Calu3 (cell line): Measurements from ENCODE around the gene ANKS1B. TPM values are rescaled to one million over a fixed set of nuclear protein-coding genes. Genes with fewer than 3 reads are reported as not detected.

ENCODE experiments used
- BruUV-seq: library from RNA; stranded (reverse); fragments of 400-500 nt; replicated peaks from 2 replicates; lab custom pipeline; 2021; lab: Mats Ljungman, UMichigan
- CTCF ChIA-PET: fragments of 300-600 bp; sonication (Branson Sonifier 250); formaldehyde crosslinking; loops from one replicate; lab custom pipeline; 2022; ENCODE audit warnings: antibody characterized with exemption; lab: Charles Lee
- DNase-seq: peaks from one replicate; pipeline ENCODE4 v3.0.0; 2022
- H3K27ac Mint-ChIP-seq: one replicate; pipeline ENCODE4 v1.8.0; 2022; ENCODE audit warnings: mixed read lengths; ENCODE audit not compliant: unreplicated experiment
- H3K27me3 Mint-ChIP-seq: one replicate; pipeline ENCODE4 v1.8.0; 2022; ENCODE audit warnings: mixed read lengths; ENCODE audit not compliant: unreplicated experiment
- H3K36me3 Mint-ChIP-seq: one replicate; pipeline ENCODE4 v1.8.0; 2022; ENCODE audit warnings: mild to moderate bottlenecking, moderate library complexity, mixed read lengths; ENCODE audit not compliant: insufficient read depth, unreplicated experiment
- H3K4me1 Mint-ChIP-seq: one replicate; pipeline ENCODE4 v1.8.0; 2022; ENCODE audit warnings: mild to moderate bottlenecking, low read depth, mixed read lengths; ENCODE audit not compliant: unreplicated experiment
- H3K4me3 Mint-ChIP-seq: one replicate; pipeline ENCODE4 v1.8.0; 2022; ENCODE audit warnings: mild to moderate bottlenecking, low read depth, moderate library complexity, mixed read lengths; ENCODE audit not compliant: unreplicated experiment
- H3K9me3 Mint-ChIP-seq: one replicate; pipeline ENCODE4 v1.8.0; 2022; ENCODE audit warnings: low read depth, mixed read lengths; ENCODE audit not compliant: unreplicated experiment
- intact Hi-C: fragments of 100-400 bp; cut with micrococcal nuclease; formaldehyde crosslinking; loops from one replicate; pipeline ENCODE4 v1.10.0; 2022; ENCODE audit not compliant: unreplicated experiment
- total RNA-seq: library from RNA; stranded (reverse); gene quantifications from 2 replicates; pipeline ENCODE4 v1.2.3, GENCODE V29; 2022
- TF ChIP-seq, protein P1 (sequence below): fragments of 200-600 bp; IDR thresholded peaks from one replicate; pipeline ENCODE4 v1.8.0; 2022; ENCODE audit warnings: antibody characterized with exemption; ENCODE audit not compliant: unreplicated experiment

Gene ANKS1B
- total RNA-seq, 1 experiment from 2014 or later: 1.7 TPM

DNA sequence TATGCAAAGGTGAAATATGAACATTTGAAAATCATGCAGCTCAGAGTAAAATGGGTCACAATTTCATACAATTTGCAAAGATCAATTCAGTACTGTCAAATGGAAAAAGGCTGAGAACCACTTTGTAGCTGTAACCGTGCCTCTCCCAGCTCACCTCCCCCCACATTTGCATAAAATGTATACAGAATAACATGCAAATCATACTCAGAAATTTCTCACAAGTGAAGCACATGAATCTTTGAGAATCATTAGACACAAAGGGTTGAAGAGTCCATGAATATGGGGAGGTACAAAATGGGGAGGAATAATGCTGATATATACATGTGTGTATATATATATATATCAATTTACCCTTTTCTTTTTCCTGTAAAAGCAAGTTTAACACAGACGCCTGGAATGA is 1177.5 kb downstream of the ANKS1B start:
- no peaks in the 10 kb centered on the region for H3K4me1 Mint-ChIP-seq
- intact Hi-C loops: no loop called here

GRCh38 chr12:98803468-98804209 is 1181.1 kb downstream of the ANKS1B start:
- H3K4me1 Mint-ChIP-seq: no peaks in the 10 kb centered on the region
- intact Hi-C loops: no loop called here
- no peak for DNase-seq
- H3K27ac Mint-ChIP-seq: no peak overlapping the region
- H3K27me3 Mint-ChIP-seq: peaks cover 23% of the 10 kb centered on the region
- no TSS peak for BruUV-seq
- H3K36me3 Mint-ChIP-seq: no peaks in the 10 kb centered on the region
- no peaks in the 10 kb centered on the region for H3K9me3 Mint-ChIP-seq
- TF ChIP-seq, protein P1, sequence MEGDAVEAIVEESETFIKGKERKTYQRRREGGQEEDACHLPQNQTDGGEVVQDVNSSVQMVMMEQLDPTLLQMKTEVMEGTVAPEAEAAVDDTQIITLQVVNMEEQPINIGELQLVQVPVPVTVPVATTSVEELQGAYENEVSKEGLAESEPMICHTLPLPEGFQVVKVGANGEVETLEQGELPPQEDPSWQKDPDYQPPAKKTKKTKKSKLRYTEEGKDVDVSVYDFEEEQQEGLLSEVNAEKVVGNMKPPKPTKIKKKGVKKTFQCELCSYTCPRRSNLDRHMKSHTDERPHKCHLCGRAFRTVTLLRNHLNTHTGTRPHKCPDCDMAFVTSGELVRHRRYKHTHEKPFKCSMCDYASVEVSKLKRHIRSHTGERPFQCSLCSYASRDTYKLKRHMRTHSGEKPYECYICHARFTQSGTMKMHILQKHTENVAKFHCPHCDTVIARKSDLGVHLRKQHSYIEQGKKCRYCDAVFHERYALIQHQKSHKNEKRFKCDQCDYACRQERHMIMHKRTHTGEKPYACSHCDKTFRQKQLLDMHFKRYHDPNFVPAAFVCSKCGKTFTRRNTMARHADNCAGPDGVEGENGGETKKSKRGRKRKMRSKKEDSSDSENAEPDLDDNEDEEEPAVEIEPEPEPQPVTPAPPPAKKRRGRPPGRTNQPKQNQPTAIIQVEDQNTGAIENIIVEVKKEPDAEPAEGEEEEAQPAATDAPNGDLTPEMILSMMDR: no peak
- CTCF ChIA-PET: interaction anchor here (0.9 kb wide), 1 partner anchor 12 kb away, joined by 3 read pairs; no protein-coding TSS in a partner anchor
- no peak overlapping the region for H3K4me3 Mint-ChIP-seq

More for the DNA sequence above, 1177.5 kb downstream of the ANKS1B start:
- no peak overlapping the region for H3K27ac Mint-ChIP-seq
- no peaks in the 10 kb centered on the region for H3K9me3 Mint-ChIP-seq
- CTCF ChIA-PET: interaction anchor here (0.6 kb wide), 1 partner anchor 477 kb away, joined by 3 read pairs; no protein-coding TSS in a partner anchor
- BruUV-seq: no TSS peak
- DNase-seq: no peak
- H3K4me3 Mint-ChIP-seq: no peak overlapping the region
- TF ChIP-seq, protein P1: no peak
- H3K36me3 Mint-ChIP-seq: no peaks in the 10 kb centered on the region
- H3K27me3 Mint-ChIP-seq: peaks cover 50% of the 10 kb centered on the region

DNA sequence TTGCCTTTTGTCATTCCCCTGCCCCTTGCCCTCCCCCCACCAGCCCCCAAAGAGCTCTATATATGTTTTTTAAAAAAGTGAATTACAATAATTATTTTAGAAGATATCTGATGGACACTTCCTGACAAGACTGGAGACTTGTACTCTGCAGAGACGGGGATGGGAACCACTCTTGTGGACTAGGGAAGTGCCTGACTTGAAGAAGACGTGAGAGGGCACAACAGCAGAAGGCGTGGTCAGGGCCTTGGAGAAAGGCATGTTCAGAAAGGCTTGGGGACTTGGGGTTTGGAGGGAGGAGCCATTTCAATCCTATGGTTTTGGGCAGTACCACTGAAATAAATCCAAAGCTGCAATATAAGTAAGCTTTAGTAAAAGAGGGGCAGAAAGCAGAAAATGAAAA is 1184.9 kb downstream of the ANKS1B start:
- peaks cover 8% of the 10 kb centered on the region for H3K27me3 Mint-ChIP-seq
- H3K36me3 Mint-ChIP-seq: no peaks in the 10 kb centered on the region
- CTCF ChIA-PET: interaction anchor here (0.7 to 0.8 kb wide), 2 partner anchors 30 to 46 kb away, joined by 3 read pairs; no protein-coding TSS in a partner anchor
- TF ChIP-seq, protein P1: no peak
- no peak overlapping the region for H3K4me3 Mint-ChIP-seq
- no peak for DNase-seq
- no peaks in the 10 kb centered on the region for H3K9me3 Mint-ChIP-seq
- H3K4me1 Mint-ChIP-seq: no peaks in the 10 kb centered on the region
- no peak overlapping the region for H3K27ac Mint-ChIP-seq
- BruUV-seq: no TSS peak
- intact Hi-C loops: no loop called here

DNA sequence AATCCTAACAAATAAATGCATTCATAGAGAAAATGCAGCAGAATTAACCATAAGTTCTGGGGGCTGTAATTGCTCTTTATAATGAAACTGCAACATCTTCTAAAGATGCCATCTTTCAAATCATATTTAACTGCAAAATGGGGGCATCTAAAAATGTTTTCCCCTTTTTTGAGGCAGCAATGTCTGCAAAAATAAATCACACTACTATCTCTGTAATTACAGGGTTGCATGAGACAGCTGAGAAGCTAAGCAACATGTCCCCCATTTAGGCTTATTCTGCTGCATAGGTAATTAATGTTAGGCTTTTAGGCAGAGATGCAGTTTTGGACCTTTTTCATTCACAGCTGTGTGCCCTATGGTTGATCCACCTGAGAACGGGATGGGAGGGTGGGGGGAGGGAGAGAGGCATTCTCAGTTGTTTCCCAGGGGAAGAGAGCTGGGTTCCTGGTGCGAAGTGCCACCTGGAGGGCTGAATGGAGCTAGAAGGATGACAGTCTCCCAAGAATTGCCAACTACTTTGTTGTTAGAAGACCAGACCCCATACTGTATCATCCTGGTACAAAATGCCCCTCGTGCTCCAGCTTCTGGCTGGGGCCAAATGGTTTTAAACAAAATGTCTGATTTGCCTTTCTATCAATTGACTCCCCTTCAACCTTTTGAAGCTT is 1185.5 kb downstream of the ANKS1B start:
- intact Hi-C loops: no loop called here
- TF ChIP-seq, protein P1: no peak
- BruUV-seq: no TSS peak
- Mint-ChIP-seq H3K27ac (no peak overlapping the region), H3K4me3 (no peak overlapping the region), H3K27me3 (peaks cover 8% of the 10 kb centered on the region), H3K4me1 (no peaks in the 10 kb centered on the region), H3K9me3 (no peaks in the 10 kb centered on the region), H3K36me3 (no peaks in the 10 kb centered on the region)
- CTCF ChIA-PET: interaction anchor here (0.7 to 0.8 kb wide), 2 partner anchors 30 to 45 kb away, joined by 3 read pairs; no protein-coding TSS in a partner anchor
- DNase-seq: no peak
